ENCODE measurements around the gene RASL11A.

RASL11A gene

GRCh38 chr13:27242702-27243101 is 27.9 kb upstream of the RASL11A start:
- H3K4me3 ChIP-seq (ENCODE audit: low read length): no peak overlapping the region
- DNase-seq (ENCODE audit: low read depth): no peak
- TF ChIP-seq CTCF (conservative IDR thresholded peaks at IDR 0.05; ENCODE audit: low read depth, low read length): no peak

DNA sequence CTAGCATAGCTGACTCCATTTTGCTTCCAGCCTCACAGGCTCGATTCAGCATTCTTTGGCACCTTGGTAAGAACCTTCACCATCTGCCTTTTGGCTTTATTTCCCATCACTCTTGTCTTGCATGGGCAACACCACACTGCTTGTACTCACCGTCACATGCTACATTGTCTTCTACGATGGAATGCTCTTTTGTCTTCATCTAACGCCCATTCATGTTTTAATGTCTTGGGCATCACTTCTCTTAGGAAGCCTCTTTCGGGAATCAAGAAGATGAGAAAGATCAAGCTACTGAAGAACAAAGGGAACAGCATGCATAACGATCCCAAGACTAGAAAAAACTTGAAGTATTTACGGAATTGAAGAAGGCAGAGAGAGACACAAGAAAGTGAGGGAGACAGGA is 25.0 kb upstream of the RASL11A start:
- DNase-seq (ENCODE audit: low read depth): no peak
- TF ChIP-seq CTCF (conservative IDR thresholded peaks at IDR 0.05; ENCODE audit: low read depth, low read length): no peak
- no peak overlapping the region for H3K4me3 ChIP-seq (ENCODE audit: low read length)

GRCh38 chr13:27250833-27251165 is 19.8 kb upstream of the RASL11A start:
- DNase-seq (ENCODE audit: low read depth): no peak
- TF ChIP-seq CTCF (conservative IDR thresholded peaks at IDR 0.05; ENCODE audit: low read depth, low read length): no peak
- peak overlapping the region; percentile 99 for H3K4me3 ChIP-seq (ENCODE audit: low read length)

- TF ChIP-seq CTCF (conservative IDR thresholded peaks at IDR 0.05; ENCODE audit: low read depth, low read length): no peak
- DNase-seq (ENCODE audit: low read depth): peak; percentile 90
- H3K4me3 ChIP-seq (ENCODE audit: low read length): peak within 1 kb of the TSS; percentile 99
Observed at GRCh38 chr13:27251166-27252091, 19.2 kb upstream of the RASL11A start, which contains the start of gene RPL21. RPL21 (plus strand) TSS chr13:27251558; CDS start chr13:27253777, 2,219 bp downstream.

DNA sequence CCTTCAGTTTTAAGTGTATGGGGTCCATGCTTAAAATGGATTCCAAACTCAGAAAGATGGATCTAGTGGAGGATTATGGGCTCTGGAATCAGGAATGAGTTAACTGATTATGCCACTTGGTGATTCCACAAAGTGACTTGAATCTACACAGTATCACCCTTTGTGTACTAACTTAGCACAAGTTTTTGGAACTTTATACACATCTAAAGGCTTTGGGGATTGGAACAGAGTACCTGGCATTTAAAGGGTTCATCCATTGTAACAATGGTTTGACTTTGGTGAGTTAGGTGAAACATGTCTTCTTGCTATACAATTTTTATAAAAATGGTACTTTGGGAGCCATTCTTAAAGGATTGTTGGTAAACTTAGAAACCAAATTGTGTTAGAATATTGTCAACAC is 18.2 kb upstream of the RASL11A start:
- no peak for DNase-seq (ENCODE audit: low read depth)
- no peak for TF ChIP-seq CTCF (conservative IDR thresholded peaks at IDR 0.05; ENCODE audit: low read depth, low read length)
- peak overlapping the region; percentile 99 for H3K4me3 ChIP-seq (ENCODE audit: low read length)

GRCh38 chr13:27257233-27257568 is 13.4 kb upstream of the RASL11A start:
- H3K4me3 ChIP-seq (ENCODE audit: low read length): no peak overlapping the region

More at GRCh38 chr13:27257233-27257568, 13.4 kb upstream of the RASL11A start:
- no peak for TF ChIP-seq CTCF (conservative IDR thresholded peaks at IDR 0.05; ENCODE audit: low read depth, low read length)
- no peak for DNase-seq (ENCODE audit: low read depth)
